Panc1 (cell line): ENCODE results near the gene GNAO1. TPM values are rescaled to one million over a fixed set of nuclear protein-coding genes. Genes with fewer than 3 reads are reported as not detected.

Experiments
- ATAC-seq: fragments of 200-7000 bp; cut with Tn5 transposase; 2 replicates; pipeline ENCODE4 v1.9.1; 2020; ENCODE audit warnings: mild to moderate bottlenecking, moderate library complexity
- BruUV-seq: library from RNA; stranded (reverse); fragments of 400-500 nt; replicated peaks from 2 replicates; lab custom pipeline; 2021; lab: Mats Ljungman, UMichigan
- CTCF ChIA-PET: fragments of 300-600 bp; sonication (Branson Sonifier 250); formaldehyde crosslinking; loops from one replicate; lab custom pipeline; 2022; ENCODE audit warnings: antibody characterized with exemption; lab: Charles Lee
- POLR2A ChIA-PET: fragments of 300-600 bp; sonication (Branson Sonifier 250); formaldehyde crosslinking; loops from one replicate; lab custom pipeline; 2022; ENCODE audit warnings: antibody characterized with exemption; lab: Charles Lee
- DNase-seq: peaks from one replicate; pipeline ENCODE4 v3.0.0-alpha.2; 2010; ENCODE audit warnings: low read depth, low spot score
- H3K27ac ChIP-seq: 2 replicates; pipeline ENCODE4 v1.5.1; 2011; ENCODE audit warnings: mild to moderate bottlenecking, low read length, inconsistent platforms
- H3K27me3 ChIP-seq: fragments of 200-500 bp; sonication (Bioruptor generic); 2 replicates; pipeline ENCODE4 v1.6.0; 2014; ENCODE audit warnings: low read length, inconsistent platforms; ENCODE audit not compliant: control insufficient read depth, insufficient read depth
- H3K36me3 ChIP-seq: fragments of 200-500 bp; sonication (Bioruptor generic); 2 replicates; pipeline ENCODE4 v1.5.1; 2014; ENCODE audit warnings: inconsistent platforms, mild to moderate bottlenecking, low read length, moderate library complexity; ENCODE audit not compliant: control insufficient read depth, insufficient read depth
- H3K4me1 ChIP-seq: 2 replicates; pipeline ENCODE4 v1.5.1; 2011; ENCODE audit warnings: inconsistent platforms, mild to moderate bottlenecking, low read length, moderate library complexity; ENCODE audit not compliant: control insufficient read depth, insufficient read depth
- H3K4me3 ChIP-seq, 2 experiments: 2 replicates each; pipeline ENCODE4 v1.5.1; 2011 to 2012; ENCODE audit warnings: low read depth in 2 of 2, low read length in 2 of 2, mild to moderate bottlenecking in 2 of 2, inconsistent platforms in 1 of 2, moderate library complexity in 1 of 2
- H3K9me3 ChIP-seq: fragments of 200-500 bp; sonication (Bioruptor generic); 2 replicates; pipeline ENCODE4 v1.5.1; 2014; ENCODE audit warnings: low read depth, mild to moderate bottlenecking, inconsistent platforms, low read length, moderate library complexity; ENCODE audit not compliant: control insufficient read depth, insufficient read depth
- CTCF ChIP-seq: fragments of 450-650 bp; IDR thresholded peaks from 2 replicates; pipeline ENCODE4 v1.5.1; 2017; ENCODE audit warnings: mild to moderate bottlenecking
- POLR2AphosphoS5 ChIP-seq: IDR thresholded peaks from 2 replicates; pipeline ENCODE4 v1.6.1; 2012; ENCODE audit warnings: mild to moderate bottlenecking, low read depth, low read length, moderate library complexity
- REST ChIP-seq, 2 experiments: IDR thresholded peaks; 2 replicates each; pipeline ENCODE4 v1.6.1; 2011 to 2012; ENCODE audit warnings: low read depth in 2 of 2, control low read depth in 1 of 2, low read length in 1 of 2, mild to moderate bottlenecking in 1 of 2, moderate library complexity in 1 of 2; ENCODE audit not compliant: insufficient read depth in 1 of 2
- SIN3A ChIP-seq: IDR thresholded peaks from 2 replicates; pipeline ENCODE4 v1.6.1; 2012; ENCODE audit warnings: low read depth, mild to moderate bottlenecking, low read length, moderate library complexity, borderline replicate concordance; ENCODE audit not compliant: insufficient read depth
- TCF7L2 ChIP-seq: IDR thresholded peaks from 2 replicates; pipeline ENCODE4 v1.6.1; 2011; ENCODE audit warnings: mild to moderate bottlenecking, low read depth, low read length, inconsistent platforms
- in situ Hi-C: cut with HindIII; loops from 2 replicates; pipeline ENCODE4 v1.10.0; 2016; ENCODE audit warnings: low sequenced_read_pairs, low pct_unique_long_range_greater_than_20kb
- intact Hi-C: fragments of 100-400 bp; cut with micrococcal nuclease; formaldehyde crosslinking; loops from one replicate; pipeline ENCODE4 v1.10.0; 2022; ENCODE audit not compliant: unreplicated experiment
- total RNA-seq: library from RNA; stranded (reverse); gene quantifications from one replicate; pipeline ENCODE4 v1.2.1, GENCODE V29; 2021; ENCODE audit not compliant: unreplicated experiment

GNAO1 gene
- total RNA-seq, 1 experiment from 2014 or later, result 33.4 TPM

- in situ Hi-C loops, result no loop called here
- no peak for TF ChIP-seq REST (IDR thresholded peaks at IDR 0.05; ENCODE audit: insufficient read depth in 1 of 2, low read depth in 2 of 2, low read length in 1 of 2)
- TF ChIP-seq TCF7L2, result no peak
- TF ChIP-seq POLR2AphosphoS5, result no peak
- DNase-seq (no peak), ATAC-seq (no peak)
- Histone ChIP-seq H3K27me3 (no peaks in the 10 kb centered on the region), H3K4me1 (no peaks in the 10 kb centered on the region), H3K4me3 (no peak overlapping the region), H3K9me3 (no peaks in the 10 kb centered on the region), H3K27ac (no peak overlapping the region), H3K36me3 (no peaks in the 10 kb centered on the region)
- ChIA-PET CTCF (no interaction called here), POLR2A (no interaction called here)
- BruUV-seq, result no TSS peak
- intact Hi-C loops, result no loop called here
Measured at GRCh38 chr16:56362706-56363105, 171.4 kb downstream of the GNAO1 start.

DNA sequence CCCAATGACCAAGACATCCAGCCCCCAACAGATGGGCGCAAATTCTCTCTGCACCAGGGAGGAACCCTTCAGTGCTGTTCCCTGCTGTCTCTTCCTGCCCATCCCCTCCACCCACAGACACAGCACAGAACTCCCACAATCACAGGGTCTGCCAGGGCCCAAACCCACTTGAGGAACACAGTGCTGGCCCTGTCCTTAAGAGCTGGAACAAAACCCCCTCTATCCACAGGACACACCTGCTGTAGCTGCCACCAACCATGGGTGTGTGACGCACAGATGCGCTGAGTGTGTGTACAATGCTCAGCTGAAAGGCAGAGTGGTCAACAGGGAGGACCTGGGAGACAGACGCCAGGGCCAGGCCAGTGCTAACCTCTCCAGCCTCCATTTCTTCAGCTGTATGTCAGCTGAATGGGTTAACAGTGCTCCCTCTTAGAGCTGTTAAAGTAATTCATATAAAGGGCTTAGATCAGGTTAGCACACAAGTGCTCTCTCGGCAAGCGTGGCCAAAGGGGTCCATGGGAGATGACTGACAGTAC, 172.0 kb downstream of the GNAO1 start:
- DNase-seq (no peak), ATAC-seq (no peak)
- Histone ChIP-seq H3K27ac (no peak overlapping the region), H3K4me3 (no peak overlapping the region), H3K27me3 (no peaks in the 10 kb centered on the region), H3K36me3 (no peaks in the 10 kb centered on the region), H3K9me3 (no peaks in the 10 kb centered on the region), H3K4me1 (no peaks in the 10 kb centered on the region)
- no TSS peak for BruUV-seq
- ChIA-PET POLR2A (no interaction called here), CTCF (no interaction called here)
- in situ Hi-C loops (no loop called here), intact Hi-C loops (no loop called here)
- TF ChIP-seq REST (IDR thresholded peaks at IDR 0.05; ENCODE audit: insufficient read depth in 1 of 2, low read depth in 2 of 2, low read length in 1 of 2) (no peak), SIN3A (no peak), TCF7L2 (no peak), CTCF (no peak), POLR2AphosphoS5 (no peak)
